IPS DF 4.7 (cell line): ENCODE results near the gene SHF.

ENCODE experiments used
- DNase-seq: peaks from one replicate; pipeline ENCODE4 v3.0.0-alpha.2; 2013; ENCODE audit warnings: low spot score; ENCODE audit errors: extremely low read depth

SHF gene

GRCh38 chr15:45174069-45174468 lies 13.7 kb downstream of the SHF start:
- DNase-seq, result no peak

DNA sequence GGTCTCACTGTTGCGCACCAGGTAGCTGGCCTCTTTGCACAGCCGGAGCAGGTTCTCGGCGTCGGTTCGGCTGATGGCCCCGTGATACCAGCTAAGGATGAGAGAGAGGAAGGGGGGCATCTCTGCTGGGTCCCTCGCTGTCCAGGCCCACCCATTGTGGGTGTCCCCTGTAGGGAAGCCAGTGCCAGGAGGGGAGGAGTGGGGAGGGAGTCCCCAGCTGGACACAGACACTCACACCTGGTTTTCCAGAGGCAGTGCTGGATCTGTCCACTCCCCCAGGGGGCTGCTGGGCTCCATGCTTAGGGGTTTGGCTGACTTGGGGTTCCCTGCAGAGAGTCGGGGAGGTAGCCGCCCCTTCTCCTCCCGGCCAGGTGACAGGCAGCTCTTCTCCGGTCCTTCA lies 15.9 kb downstream of the SHF start:
- no peak for DNase-seq

GRCh38 chr15:45169608-45170480 lies 17.9 kb downstream of the SHF start:
- no peak for DNase-seq

- DNase-seq, result no peak
Measured at GRCh38 chr15:45168751-45169551, 18.8 kb downstream of the SHF start.

GRCh38 chr15:45168286-45168685 lies 19.5 kb downstream of the SHF start:
- no peak for DNase-seq

GRCh38 chr15:45167631-45168205 lies 20.0 kb downstream of the SHF start:
- DNase-seq, result no peak

GRCh38 chr15:45166834-45167630 lies 20.7 kb downstream of the SHF start:
- peak; percentile 75 for DNase-seq

DNA sequence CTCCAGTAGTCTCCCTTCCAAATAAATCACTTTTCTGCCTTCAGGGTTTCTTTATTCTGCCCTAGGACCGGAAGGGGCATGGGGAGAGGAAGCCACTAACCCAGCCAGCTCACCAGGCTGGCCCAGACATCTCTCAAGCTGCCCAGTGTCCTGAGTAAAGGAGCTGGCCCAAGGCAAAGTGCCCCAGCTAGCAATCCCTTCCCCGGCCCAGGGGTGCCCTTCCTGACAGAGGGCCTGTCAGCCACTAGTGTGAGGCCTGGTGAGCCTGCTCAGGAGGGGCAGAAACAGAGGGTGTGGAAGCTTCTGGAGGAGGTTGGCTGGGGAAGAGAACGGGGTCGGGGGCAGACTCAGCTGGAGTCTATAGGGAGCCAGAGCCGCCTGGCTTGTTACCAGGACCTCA lies 22.2 kb downstream of the SHF start:
- no peak for DNase-seq

- DNase-seq, result no peak
Measured at GRCh38 chr15:45164914-45165313, 22.9 kb downstream of the SHF start.

DNA sequence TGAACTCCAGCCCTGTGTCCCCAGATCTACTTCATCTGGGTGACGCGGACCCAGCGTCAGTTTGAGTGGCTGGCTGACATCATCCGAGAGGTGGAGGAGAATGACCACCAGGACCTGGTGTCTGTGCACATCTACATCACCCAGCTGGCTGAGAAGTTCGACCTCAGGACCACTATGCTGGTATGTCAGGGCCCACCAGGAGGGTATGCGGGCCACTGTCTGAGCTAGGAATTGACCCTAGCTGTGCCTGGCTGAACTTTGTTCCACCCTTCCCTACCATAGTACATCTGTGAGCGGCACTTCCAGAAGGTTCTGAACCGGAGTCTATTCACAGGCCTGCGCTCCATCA lies 24.3 kb downstream of the SHF start:
- DNase-seq, result no peak

DNA sequence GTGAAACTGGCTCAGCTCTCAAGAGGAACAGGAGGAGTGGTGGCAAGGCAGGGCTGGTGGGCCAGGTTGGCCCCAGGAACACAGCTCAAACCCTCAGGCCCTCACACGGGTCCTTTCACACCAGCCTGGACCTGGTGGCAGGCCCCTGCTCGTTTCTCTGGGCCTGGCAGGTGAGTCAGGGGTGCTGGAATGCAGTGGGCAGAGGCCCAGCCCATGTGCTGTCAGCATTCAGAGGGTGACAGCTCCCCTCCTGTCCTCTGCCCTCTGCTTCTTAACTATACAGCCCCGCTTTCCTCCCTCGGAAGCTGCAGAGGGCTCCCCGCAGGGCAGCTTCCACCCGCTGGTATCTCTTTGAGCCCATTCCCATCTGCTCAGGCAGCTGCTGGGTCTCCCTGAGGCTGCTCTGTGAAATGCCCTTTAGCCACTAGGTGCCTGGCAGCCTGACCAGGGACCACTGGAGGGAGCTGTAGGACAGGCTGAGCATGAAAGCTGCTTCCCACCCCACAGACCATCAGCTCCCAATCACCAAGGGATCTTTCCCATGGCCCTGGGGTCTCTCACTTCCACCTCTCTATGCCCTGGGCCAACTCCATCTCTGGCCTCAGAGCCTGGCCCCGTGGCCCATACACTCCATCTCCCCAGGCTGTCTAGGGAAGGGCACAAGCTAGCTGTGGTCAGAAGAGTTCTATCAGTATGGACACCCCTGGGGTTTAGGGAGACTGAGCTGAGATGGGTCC lies 24.8 kb downstream of the SHF start:
- peak; percentile 69 for DNase-seq

- no peak for DNase-seq
Measured at GRCh38 chr15:45161666-45162065, 26.1 kb downstream of the SHF start.

- no peak for DNase-seq
Measured at GRCh38 chr15:45157974-45158373, 29.8 kb downstream of the SHF start.

GRCh38 chr15:45156744-45157455 lies 30.9 kb downstream of the SHF start:
- DNase-seq, result no peak

DNA sequence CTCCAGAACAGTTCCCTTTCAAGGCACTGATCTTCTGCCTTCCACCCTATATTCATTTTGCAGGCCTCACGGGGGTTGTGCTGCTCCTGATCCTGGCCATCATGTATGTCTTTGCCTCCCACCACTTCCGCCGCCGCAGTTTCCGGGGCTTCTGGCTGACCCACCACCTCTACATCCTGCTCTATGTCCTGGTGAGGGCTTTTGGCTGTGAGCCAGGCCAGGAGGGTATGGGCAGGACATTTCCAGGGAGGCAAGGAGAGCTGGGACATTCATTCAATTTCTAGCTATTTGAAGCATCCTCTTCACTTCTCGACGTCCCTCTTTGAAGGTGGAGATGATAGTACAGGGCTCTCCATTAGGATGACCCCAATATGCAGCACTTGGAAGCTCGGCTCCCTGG lies 32.0 kb downstream of the SHF start:
- DNase-seq, result no peak

- no peak for DNase-seq
Measured at GRCh38 chr15:45151998-45152828, 35.6 kb downstream of the SHF start.

GRCh38 chr15:45150997-45151396 lies 36.8 kb downstream of the SHF start:
- no peak for DNase-seq

DNA sequence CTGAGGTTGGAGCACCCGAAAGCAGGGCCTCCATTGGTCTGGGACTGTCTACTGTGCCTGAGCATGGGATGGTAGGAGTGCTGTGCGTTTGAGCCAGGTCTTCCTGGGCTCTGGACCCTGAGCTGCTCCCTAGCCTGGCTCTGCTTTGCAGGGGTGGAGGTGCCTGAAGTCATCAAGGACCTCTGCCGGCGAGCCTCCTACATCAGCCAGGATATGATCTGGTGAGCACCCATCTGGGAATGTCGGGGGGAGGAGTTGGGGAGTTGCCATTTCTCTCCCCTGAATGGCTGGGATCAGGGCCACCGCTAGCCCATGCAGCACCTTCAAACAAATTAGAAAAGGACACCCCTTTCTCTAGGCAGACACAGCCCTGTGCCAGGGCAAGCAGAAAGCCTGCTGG lies 37.3 kb downstream of the SHF start:
- no peak for DNase-seq

- DNase-seq, result no peak
Measured at GRCh38 chr15:45149060-45149459, 38.7 kb downstream of the SHF start.
